Caki2 (cell line): ENCODE data around the gene HELZ. TPM values are rescaled to one million over a fixed set of nuclear protein-coding genes. Genes with fewer than 3 reads are reported as not detected.

Source experiments
- DNase-seq: peaks from one replicate; pipeline ENCODE4 v3.0.0-alpha.2; 2015; ENCODE audit warnings: low read depth
- in situ Hi-C: cut with HindIII; loops from 2 replicates; pipeline ENCODE4 v1.10.0; 2016; ENCODE audit warnings: low sequenced_read_pairs, low pct_unique_long_range_greater_than_20kb, mixed read lengths
- total RNA-seq: library from RNA; depleted of rRNA; stranded (reverse); fragments of >200 nt; shearing (Covaris generic); gene quantifications from 2 replicates; pipeline ENCODE4 v1.2.3, GENCODE V29; 2014; ENCODE audit warnings: low replicate concordance; rRNA removed

The HELZ gene
- total RNA-seq, 1 experiment from 2014 or later: 21.5 TPM

- in situ Hi-C loops: no loop called here
- no peak for DNase-seq
Observed at GRCh38 chr17:67035131-67036083, 209.6 kb downstream of the HELZ start.

- in situ Hi-C loops: no loop called here
- no peak for DNase-seq
Observed at GRCh38 chr17:67033613-67034012, 211.4 kb downstream of the HELZ start.

GRCh38 chr17:67032985-67033384 is 212.0 kb downstream of the HELZ start:
- in situ Hi-C loops: no loop called here
- no peak for DNase-seq

GRCh38 chr17:67032382-67032781 is 212.6 kb downstream of the HELZ start:
- in situ Hi-C loops: no loop called here
- DNase-seq: no peak

- in situ Hi-C loops: no loop called here
Observed at GRCh38 chr17:67030641-67031040, 214.4 kb downstream of the HELZ start.

GRCh38 chr17:67027031-67027628 is 217.9 kb downstream of the HELZ start:
- in situ Hi-C loops: no loop called here
- no peak for DNase-seq

More at GRCh38 chr17:67030641-67031040, 214.4 kb downstream of the HELZ start:
- DNase-seq: no peak

- DNase-seq: no peak
- in situ Hi-C loops: no loop called here
Observed at GRCh38 chr17:67026341-67026740, 218.7 kb downstream of the HELZ start.

GRCh38 chr17:67025216-67025792 is 219.7 kb downstream of the HELZ start:
- in situ Hi-C loops: no loop called here
- DNase-seq: no peak

- in situ Hi-C loops: no loop called here
- no peak for DNase-seq
Observed at GRCh38 chr17:67024736-67025135, 220.3 kb downstream of the HELZ start.

GRCh38 chr17:67022451-67022810 is 222.6 kb downstream of the HELZ start:
- DNase-seq: no peak
- in situ Hi-C loops: no loop called here

- in situ Hi-C loops: no loop called here
Observed at GRCh38 chr17:67021743-67022450, 223.1 kb downstream of the HELZ start.

GRCh38 chr17:67021196-67021595 is 223.8 kb downstream of the HELZ start:
- in situ Hi-C loops: no loop called here
- DNase-seq: no peak

More at GRCh38 chr17:67021743-67022450, 223.1 kb downstream of the HELZ start:
- no peak for DNase-seq

Other genes with a start within 250 kb of the HELZ start
- not detected in 2 replicates for gene CACNG1, start 200.6 kb downstream of the HELZ start, total RNA-seq
- 10.8 and 12.9 TPM in 2 replicates for gene PSMD12, start 121.4 kb upstream of the HELZ start, total RNA-seq
- gene PITPNC1, start 132.1 kb upstream of the HELZ start, total RNA-seq: 6.3 and 13.4 TPM in 2 replicates